H1 (cell line): ENCODE measurements around the gene LRRC25. TPM values are rescaled to one million over a fixed set of nuclear protein-coding genes. Genes with fewer than 3 reads are reported as not detected.

Experiments used
- CTCF ChIA-PET: fragments of 300-600 bp; sonication (Branson Sonifier 250); formaldehyde crosslinking; loops from one replicate; lab custom pipeline; 2021; ENCODE audit not compliant: partially characterized antibody; lab: Charles Lee
- POLR2A ChIA-PET: fragments of 300-600 bp; sonication (Branson Sonifier 250); formaldehyde crosslinking; loops from one replicate; lab custom pipeline; 2021; ENCODE audit warnings: inconsistent platforms; ENCODE audit not compliant: partially characterized antibody; lab: Charles Lee
- DNase-seq, 2 experiments: peaks; one replicate each; pipeline versions ENCODE4 v3.0.0 to v3.0.0-alpha.2; 2010 to 2022; ENCODE audit warnings: low spot score in 2 of 2, low read depth in 1 of 2, mixed read lengths in 1 of 2
- FAIRE-seq: peaks from 2 replicates; lab custom pipeline; 2011; peaks lifted over from hg19 to GRCh38; lab: Jason Lieb, UNC
- H2AFZ ChIP-seq: 2 replicates; pipeline ENCODE4 v1.8.1; 2012; ENCODE audit warnings: low read length, inconsistent platforms
- H2AK5ac ChIP-seq: 2 replicates; pipeline ENCODE4 v1.6.1; 2013; ENCODE audit warnings: low read depth, low read length
- H2BK120ac ChIP-seq: replicated peaks from 2 replicates; pipeline ENCODE3; 2013; ENCODE audit warnings: low read depth, low read length, inconsistent platforms
- H2BK12ac ChIP-seq: 2 replicates; pipeline ENCODE4 v1.6.1; 2013; ENCODE audit warnings: low read depth, low read length
- H2BK15ac ChIP-seq: 2 replicates; pipeline ENCODE4 v1.6.1; 2013; ENCODE audit warnings: low read length
- H2BK20ac ChIP-seq: 2 replicates; pipeline ENCODE4 v1.6.1; 2013; ENCODE audit warnings: low read length
- H2BK5ac ChIP-seq: 2 replicates; pipeline ENCODE4 v1.6.1; 2013; ENCODE audit warnings: low read depth, low read length
- H3K14ac ChIP-seq: 2 replicates; pipeline ENCODE4 v1.6.1; 2013; ENCODE audit warnings: inconsistent platforms; ENCODE audit not compliant: insufficient read length
- H3K18ac ChIP-seq: 2 replicates; pipeline ENCODE4 v1.6.1; 2013; ENCODE audit warnings: low read length; ENCODE audit errors: extremely low read depth
- H3K23ac ChIP-seq: 2 replicates; pipeline ENCODE4 v1.6.1; 2013; ENCODE audit warnings: inconsistent platforms; ENCODE audit not compliant: insufficient read length
- H3K23me2 ChIP-seq: 2 replicates; pipeline ENCODE4 v1.6.1; 2013; ENCODE audit warnings: low read depth, low read length
- H3K27ac ChIP-seq: 2 replicates; pipeline ENCODE4 v1.6.1; 2011; ENCODE audit warnings: low read depth, low read length, inconsistent platforms
- H3K27me3 ChIP-seq, 4 experiments: replicated peaks in 1 of 4; 1 replicate in 1 of 4; 2 replicates in 3 of 4; pipeline versions ENCODE4 v1.6.1 to v1.8.1; 2011 to 2013; ENCODE audit warnings: low read length in 3 of 4, mild to moderate bottlenecking in 3 of 4, inconsistent platforms in 2 of 4, mixed read lengths in 2 of 4, moderate library complexity in 1 of 4; ENCODE audit not compliant: control insufficient read depth in 3 of 4, insufficient read depth in 3 of 4; ENCODE audit errors: extremely low read depth in 1 of 4
- H3K36me3 ChIP-seq, 4 experiments: 2 replicates each; pipeline versions ENCODE4 v1.6.1 to v1.8.1; 2011 to 2013; ENCODE audit warnings: mild to moderate bottlenecking in 4 of 4, low read length in 3 of 4, moderate library complexity in 2 of 4, control low read depth in 1 of 4, inconsistent platforms in 1 of 4; ENCODE audit not compliant: insufficient read depth in 4 of 4, control insufficient read depth in 2 of 4
- H3K4ac ChIP-seq: replicated peaks from 2 replicates; pipeline ENCODE3; 2013; ENCODE audit warnings: low read length, low read depth, mixed read lengths, inconsistent platforms; ENCODE audit not compliant: insufficient read length
- H3K4me1 ChIP-seq, 4 experiments: replicated peaks in 1 of 4; 1 replicate in 1 of 4; 2 replicates in 3 of 4; pipeline versions ENCODE4 v1.6.1 to v1.8.1; 2011 to 2013; ENCODE audit warnings: low read length in 3 of 4, inconsistent platforms in 2 of 4, mixed read lengths in 1 of 4; ENCODE audit not compliant: insufficient read depth in 4 of 4, control insufficient read depth in 3 of 4
- H3K4me2 ChIP-seq, 2 experiments: 2 replicates each; pipeline versions ENCODE4 v1.6.1 to v1.8.1; 2011 to 2013; ENCODE audit warnings: low read depth in 2 of 2, low read length in 2 of 2, control low read depth in 1 of 2, inconsistent platforms in 1 of 2, mild to moderate bottlenecking in 1 of 2; ENCODE audit not compliant: insufficient read depth in 1 of 2
- H3K4me3 ChIP-seq, 4 experiments: fragments of 200-600, 300-600 bp in 1 of 4; sonication (generic), shearing (Covaris generic), sonication (Bioruptor Twin) in 1 of 4; 2 replicates each; pipeline versions ENCODE4 v1.5.1 to v1.8.1; 2011 to 2016; ENCODE audit warnings: low read length in 4 of 4, low read depth in 3 of 4, control low read depth in 2 of 4, inconsistent platforms in 2 of 4, mild to moderate bottlenecking in 2 of 4, mixed read lengths in 1 of 4, moderate library complexity in 1 of 4; ENCODE audit not compliant: insufficient read depth in 2 of 4; ENCODE audit errors: extremely low read depth in 1 of 4
- H3K56ac ChIP-seq: replicated peaks from 2 replicates; pipeline ENCODE3; 2013; ENCODE audit warnings: low read depth, mild to moderate bottlenecking, mixed read lengths, low read length, inconsistent platforms; ENCODE audit not compliant: insufficient read length
- H3K79me1 ChIP-seq: 2 replicates; pipeline ENCODE4 v1.6.1; 2013; ENCODE audit warnings: low read depth, low read length, control low read depth
- H3K79me2 ChIP-seq, 2 experiments: 2 replicates each; pipeline versions ENCODE4 v1.6.1 to v1.8.1; 2012 to 2013; ENCODE audit warnings: low read length in 2 of 2, mild to moderate bottlenecking in 2 of 2, inconsistent platforms in 1 of 2; ENCODE audit not compliant: insufficient read depth in 2 of 2, control insufficient read depth in 1 of 2
- H3K9ac ChIP-seq, 4 experiments: replicated peaks in 1 of 4; 1 replicate in 1 of 4; 2 replicates in 3 of 4; pipeline versions ENCODE4 v1.6.1 to v1.8.1; 2011 to 2013; ENCODE audit warnings: low read depth in 3 of 4, low read length in 3 of 4, control low read depth in 2 of 4, mild to moderate bottlenecking in 2 of 4, moderate library complexity in 2 of 4, inconsistent platforms in 1 of 4; ENCODE audit errors: extremely low read depth in 1 of 4
- H3K9me3 ChIP-seq, 2 experiments: 2 replicates each; pipeline versions ENCODE4 v1.6.1 to v1.8.1; 2012 to 2013; ENCODE audit warnings: mild to moderate bottlenecking in 2 of 2, moderate library complexity in 2 of 2, control low read depth in 1 of 2, inconsistent platforms in 1 of 2, low read depth in 1 of 2, low read length in 1 of 2, mixed read lengths in 1 of 2; ENCODE audit not compliant: insufficient read depth in 2 of 2
- H4K20me1 ChIP-seq, 2 experiments: replicated peaks in 1 of 2; 2 replicates each; pipeline versions ENCODE3 to v1.8.1; 2011 to 2013; ENCODE audit warnings: inconsistent platforms in 2 of 2, low read length in 2 of 2, mild to moderate bottlenecking in 1 of 2; ENCODE audit not compliant: insufficient read depth in 2 of 2, control insufficient read depth in 1 of 2
- H4K5ac ChIP-seq: 2 replicates; pipeline ENCODE4 v1.6.1; 2013; ENCODE audit warnings: low read length, low read depth, mixed read lengths, inconsistent platforms; ENCODE audit not compliant: insufficient read length
- H4K8ac ChIP-seq: 2 replicates; pipeline ENCODE4 v1.8.0; 2013; ENCODE audit warnings: mild to moderate bottlenecking, moderate library complexity, low read length, inconsistent platforms; ENCODE audit not compliant: insufficient read depth; ENCODE audit errors: extremely low read depth
- H4K91ac ChIP-seq: replicated peaks from 2 replicates; pipeline ENCODE3; 2013; ENCODE audit warnings: low read length, mixed read lengths, inconsistent platforms; ENCODE audit not compliant: insufficient read length
- ASH2L ChIP-seq: fragments of 200-600, 300-600 bp; sonication (generic); IDR thresholded peaks from one replicate; pipeline ENCODE4 v1.7.1; 2017; ENCODE audit warnings: low read length
- ATF2 ChIP-seq: IDR thresholded peaks from 2 replicates; pipeline ENCODE4 v1.6.1; 2012; ENCODE audit warnings: low read length, inconsistent platforms
- BCL11A ChIP-seq, 2 experiments: IDR thresholded peaks; one replicate each; pipeline ENCODE4 v1.6.1; 2011; ENCODE audit warnings: low read depth in 2 of 2, low read length in 2 of 2, mild to moderate bottlenecking in 2 of 2
- CEBPB ChIP-seq: IDR thresholded peaks from 2 replicates; pipeline ENCODE4 v1.6.1; 2012; ENCODE audit warnings: low read depth, low read length
- HDAC6 ChIP-seq: IDR thresholded peaks from one replicate; pipeline ENCODE4 v1.7.1; 2012; ENCODE audit warnings: low read depth, mild to moderate bottlenecking, inconsistent platforms, low read length, moderate library complexity
- RBBP5 ChIP-seq: IDR thresholded peaks from 2 replicates; pipeline ENCODE4 v1.7.1; 2012; ENCODE audit warnings: low read depth, mild to moderate bottlenecking, inconsistent platforms, low read length, moderate library complexity, borderline replicate concordance
- WGBS, 2 experiments: shearing (Covaris generic) in 1 of 2; methylation state at CpG; one replicate each; pipeline versions ENCODE4 v1.1.6 to v1.1.7; 2013 to 2015; ENCODE audit warnings: low lambda C conversion rate in 2 of 2, mixed read lengths in 2 of 2, inconsistent platforms in 1 of 2, low coverage in 1 of 2, missing lambda C conversion rate in 1 of 2; ENCODE audit not compliant: insufficient replicate concordance in 2 of 2, insufficient coverage in 1 of 2, insufficient read length in 1 of 2; ENCODE audit errors: extremely low coverage in 1 of 2, missing lambda C conversion rate in 1 of 2; 5-methylcytosine and 5-hydroxymethylcytosine counted together
- polyA plus RNA-seq, 7 experiments: library from polyadenylated mRNA; depleted of rRNA in 3 of 7; stranded (reverse) in 5 of 7; unstranded in 2 of 7; fragments of >200 nt in 5 of 7; fragments of 200-250 nt in 2 of 7; gene quantifications; 1 replicate in 5 of 7; 2 replicates in 1 of 7; 4 replicates in 1 of 7; pipeline versions ENCODE4 v1.2.1 to v1.2.3, GENCODE V29; 2011 to 2013; ENCODE audit warnings: missing spikeins in 2 of 7, mixed read lengths in 2 of 7
- total RNA-seq: library from RNA; stranded (reverse); fragmentation: NEBNext Ultra II Directional; extraction: Animal tissue kit (Norgen Biotek cat#: 25700); gene quantifications from 2 replicates; pipeline ENCODE4 v1.2.1, GENCODE V29; 2021

LRRC25 gene
- total and polyA plus RNA-seq, 2 of the 8 experiments (the other 6 are each of a cell fraction or from before 2014, with no cell fraction given) = 0.20 to 0.41 TPM

- H3K23ac ChIP-seq = no peak overlapping the region
- H3K14ac ChIP-seq = no peak overlapping the region
- 80% methylated on average over 24 of the region's 25 CpGs; no CpG with 5 or more reads in 1 of the 2 experiments for WGBS, 2 experiments
- no peak for FAIRE-seq
- H3K4ac ChIP-seq = no peak overlapping the region
- H3K36me3 ChIP-seq = no peaks in the 10 kb centered on the region
- peaks cover 0 to 26% (median 21%) of the 10 kb centered on the region in 4 experiments; a peak in 6 of 7 replicates for H3K4me1 ChIP-seq
- H2AFZ ChIP-seq = no peak overlapping the region
- H3K27ac ChIP-seq = no peak overlapping the region
- CTCF ChIA-PET = interaction anchor here (0.6 to 11.0 kb wide), 13 partner anchors 16 to 900 kb away, joined by 3 to 177 read pairs (median 4); partner anchors contain the start of genes GDF15, IQCN and LRRC25
- peaks cover 5 to 26% (median 20%) of the 10 kb centered on the region in 4 experiments for H3K27me3 ChIP-seq
- H4K8ac ChIP-seq = no peak overlapping the region
- no peaks in the 10 kb centered on the region for H3K79me1 ChIP-seq
- H3K79me2 ChIP-seq = no peaks in the 10 kb centered on the region
- no peak overlapping the region for H4K91ac ChIP-seq
- no peaks in the 10 kb centered on the region for H3K9me3 ChIP-seq
- H2AK5ac ChIP-seq = peak overlapping the region; percentile 54; the same call in 1 of the 2 replicates
- 0 out of 2 replicates have a peak overlapping the region, but pooled peaks have one; percentile 35 for H2BK5ac ChIP-seq
- H3K23me2 ChIP-seq = peaks cover 19% of the 10 kb centered on the region; the same call in 1 of the 2 replicates
- no peak overlapping the region; a peak in 1 of 4 replicates for H3K4me2 ChIP-seq
- H2BK20ac ChIP-seq = no peak overlapping the region
- peak overlapping the region; percentile 81; the same call in 1 of the 2 replicates for H2BK15ac ChIP-seq
- H2BK120ac ChIP-seq = no peak overlapping the region
- DNase-seq = no peak
- H3K4me3 ChIP-seq = no peak overlapping the region
- H4K5ac ChIP-seq = no peak overlapping the region
- H3K56ac ChIP-seq = no peak overlapping the region
- H4K20me1 ChIP-seq = peaks cover 0 to 2% of the 10 kb centered on the region in 2 experiments
- peak overlapping the region; percentile 48 for H3K18ac ChIP-seq
- H2BK12ac ChIP-seq = peak overlapping the region; percentile 50; the same call in 1 of the 2 replicates
- no peak overlapping the region for H3K9ac ChIP-seq
- POLR2A ChIA-PET = interaction anchor here (1.3 to 2.0 kb wide), 8 partner anchors 13 to 134 kb away, joined by 3 to 8 read pairs (median 5); partner anchors contain the start of genes JUND, LSM4 and PGPEP1
- TF ChIP-seq CEBPB (no peak), ATF2 (no peak), ASH2L (no peak), BCL11A (IDR thresholded peaks at IDR 0.05; ENCODE audit: low read depth in 2 of 2, low read length in 2 of 2) (no peak), HDAC6 (no peak), RBBP5 (no peak)
Observed at GRCh38 chr19:18415178-18415867, 17.9 kb upstream of the LRRC25 start.
